Glomerular endothelial cell (primary cell): ENCODE measurements around the gene C1orf141. TPM values are rescaled to one million over a fixed set of nuclear protein-coding genes. Genes with fewer than 3 reads are reported as not detected.
"Not testable (repeated sequence)": the region's sequence is repeated elsewhere in the genome, so short reads cannot be mapped to it uniquely, and the experiment has no call there.

Experiments
- DNase-seq: peaks from one replicate; pipeline ENCODE4 v3.0.0-alpha.2; 2011; ENCODE audit warnings: low read depth, low spot score; ENCODE audit errors: extremely low read depth
- total RNA-seq: library from RNA; depleted of rRNA; stranded (reverse); fragments of >200 nt; gene quantifications from 2 replicates; pipeline ENCODE4 v1.2.3, GENCODE V29; 2015

The C1orf141 gene
- total RNA-seq, 1 donor from 2014 or later = not detected

DNA sequence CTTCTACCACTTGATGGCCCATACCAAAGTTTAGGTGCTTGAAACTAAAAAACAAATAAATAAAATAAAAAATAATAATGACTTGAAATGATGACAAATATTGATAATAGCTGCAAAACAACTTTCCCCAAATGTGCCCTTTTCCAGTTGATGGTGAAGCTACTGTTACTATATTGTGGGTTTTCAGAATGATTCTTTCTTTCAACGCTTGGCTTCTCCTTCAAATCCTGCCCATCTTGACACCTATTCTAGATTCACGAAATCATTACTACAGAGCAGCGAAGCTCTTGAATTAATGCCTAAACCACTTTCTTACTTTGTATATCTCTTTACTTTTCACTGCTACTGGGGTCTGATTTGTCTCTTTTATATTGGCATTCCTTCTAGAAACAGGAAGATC lies 9.2 kb upstream of the C1orf141 start:
- DNase-seq = no peak

DNA sequence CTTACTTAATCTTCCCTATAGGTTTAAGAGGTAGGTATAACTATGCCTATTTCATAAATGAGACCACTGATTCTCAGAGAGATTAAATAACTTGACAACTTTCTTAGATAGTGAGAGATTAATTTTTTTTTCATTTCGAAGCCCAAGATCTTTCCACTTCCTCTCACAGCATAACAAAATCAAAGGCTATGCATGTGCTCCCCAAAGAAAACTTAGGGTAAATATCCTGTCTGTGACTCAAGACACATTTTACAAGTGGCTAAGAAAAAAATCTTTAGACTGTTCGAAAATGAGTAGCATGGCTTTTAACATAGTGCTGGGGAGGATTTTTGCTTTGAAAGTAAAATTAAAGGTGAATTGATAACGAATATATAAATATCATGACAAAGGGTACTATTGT lies 8.2 kb upstream of the C1orf141 start:
- DNase-seq = no peak

DNA sequence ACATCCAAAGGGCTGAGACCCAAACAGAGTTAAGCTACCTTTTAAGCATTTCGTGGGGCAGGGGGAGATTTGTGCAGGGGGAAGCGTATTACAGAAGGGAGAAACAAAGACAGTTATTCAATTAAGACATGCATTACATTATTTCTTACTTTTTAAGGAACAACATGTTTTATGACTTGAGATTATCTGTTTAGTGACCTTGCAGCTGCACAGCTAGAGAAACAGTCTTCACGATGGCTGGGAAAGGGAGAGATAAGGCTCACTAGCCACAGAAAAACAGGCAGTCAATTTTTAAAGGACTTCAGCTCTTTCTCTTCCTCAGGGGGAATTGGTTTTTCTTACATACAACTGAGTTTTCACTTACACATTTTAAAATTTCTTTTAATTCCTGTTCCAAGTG lies 7.1 kb upstream of the C1orf141 start:
- DNase-seq = not testable (repeated sequence)

DNA sequence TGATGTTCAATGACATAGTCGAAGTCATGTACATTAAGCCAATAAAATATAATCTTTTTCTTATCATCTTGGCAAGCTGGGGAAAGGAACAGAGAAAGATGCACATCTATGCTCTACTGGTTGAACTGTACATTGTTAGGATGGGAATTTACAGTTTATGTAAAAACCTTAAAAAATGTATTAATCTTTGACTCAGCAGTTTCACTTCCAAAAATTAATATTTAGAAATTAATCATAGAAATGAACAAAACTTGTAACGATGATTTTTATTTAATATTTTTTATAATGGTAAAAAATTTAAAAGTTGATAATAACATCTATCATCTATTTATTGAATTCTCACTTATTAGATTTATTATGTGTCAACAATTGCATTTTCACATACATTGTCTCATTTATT lies 5.7 kb upstream of the C1orf141 start:
- no peak for DNase-seq

DNA sequence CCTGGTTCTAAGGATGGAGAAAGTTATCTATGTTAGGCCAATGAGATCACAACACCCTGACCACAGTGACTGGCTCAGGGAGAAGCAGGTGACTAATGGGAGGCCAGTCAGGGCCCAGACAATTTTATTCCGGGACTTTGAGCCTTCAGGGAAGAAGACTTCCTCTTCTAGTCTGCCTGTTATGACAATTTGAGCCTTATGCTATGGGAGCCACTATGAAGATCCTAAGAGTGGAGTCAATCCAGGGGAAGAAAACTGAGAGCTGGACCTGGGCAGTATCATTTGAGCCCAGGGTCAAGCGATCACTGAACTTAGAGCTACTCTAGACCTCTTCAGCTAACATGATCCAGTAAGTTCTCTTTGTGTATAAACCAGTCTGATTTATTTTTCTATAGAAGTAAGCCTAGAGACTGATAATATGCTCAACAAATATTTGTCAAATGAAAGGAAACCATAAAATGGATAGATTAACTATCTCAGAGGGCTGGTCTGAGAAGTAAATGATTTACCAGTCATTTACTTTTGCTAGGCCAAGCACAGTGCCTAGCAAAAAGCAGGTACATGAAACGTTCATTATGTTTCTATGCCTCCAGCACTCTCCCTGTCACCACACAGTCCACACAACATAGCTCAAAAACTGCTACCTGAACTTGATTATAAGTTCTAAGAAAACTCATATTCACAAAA lies 4.2 kb upstream of the C1orf141 start:
- DNase-seq = no peak

DNA sequence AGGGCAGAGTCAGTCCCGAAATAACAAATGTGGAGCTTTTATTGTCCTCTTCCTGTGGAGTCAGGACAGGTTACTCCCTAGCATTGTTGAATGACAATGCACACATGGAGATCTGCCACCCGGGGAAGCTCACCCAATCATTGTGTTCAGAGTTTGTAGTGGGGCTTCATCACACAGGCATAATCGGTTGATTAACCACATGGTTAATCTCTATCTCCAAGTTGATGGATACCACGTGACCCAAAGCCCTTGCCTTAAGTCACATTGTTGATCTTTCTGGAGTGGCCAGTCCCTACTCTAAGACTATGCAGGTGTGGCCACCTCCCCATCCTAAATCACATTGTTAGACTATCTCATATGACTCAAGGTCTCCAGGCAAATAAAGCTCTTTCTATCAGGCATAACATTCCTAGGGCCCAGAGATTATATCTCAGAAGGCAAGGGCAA lies 2.6 kb upstream of the C1orf141 start:
- no peak for DNase-seq

DNA sequence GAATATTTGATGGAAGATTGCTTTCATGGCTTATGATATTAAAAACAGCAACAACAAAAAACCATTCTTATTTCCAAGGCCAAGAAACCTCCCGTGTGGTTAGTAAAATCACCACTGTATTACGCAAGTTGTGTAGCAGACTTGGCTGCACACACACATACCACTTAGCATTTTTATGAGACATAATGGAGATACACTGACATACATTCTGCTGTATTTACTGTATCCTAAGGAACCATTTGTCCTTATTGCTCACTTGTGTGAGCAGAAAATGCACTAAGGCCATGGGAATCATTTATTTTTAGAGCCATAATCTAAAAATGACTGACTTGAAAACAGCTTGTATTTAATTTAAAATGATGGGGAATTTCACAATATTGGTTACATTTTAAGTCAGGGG lies 584 bp upstream of the C1orf141 start:
- DNase-seq = no peak

DNA sequence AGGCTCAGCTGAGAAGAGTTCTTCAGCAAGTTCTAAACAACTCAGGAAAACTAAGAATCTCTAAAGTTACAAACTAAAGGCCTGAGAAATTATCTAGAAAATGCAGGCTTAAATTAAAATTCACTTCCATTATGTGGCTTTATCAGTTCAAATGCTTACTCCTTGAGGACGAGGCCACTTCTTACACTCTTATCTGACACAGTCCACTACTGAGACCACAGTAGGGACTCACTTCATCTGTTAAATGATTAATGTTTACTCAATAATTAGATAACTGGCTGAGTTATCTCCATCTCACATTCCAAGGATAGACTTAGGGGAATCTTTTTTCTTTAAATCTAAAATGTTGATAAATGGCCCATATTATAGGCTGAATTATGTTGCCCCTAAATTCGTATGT lies 1.6 kb downstream of the C1orf141 start:
- no peak for DNase-seq

DNA sequence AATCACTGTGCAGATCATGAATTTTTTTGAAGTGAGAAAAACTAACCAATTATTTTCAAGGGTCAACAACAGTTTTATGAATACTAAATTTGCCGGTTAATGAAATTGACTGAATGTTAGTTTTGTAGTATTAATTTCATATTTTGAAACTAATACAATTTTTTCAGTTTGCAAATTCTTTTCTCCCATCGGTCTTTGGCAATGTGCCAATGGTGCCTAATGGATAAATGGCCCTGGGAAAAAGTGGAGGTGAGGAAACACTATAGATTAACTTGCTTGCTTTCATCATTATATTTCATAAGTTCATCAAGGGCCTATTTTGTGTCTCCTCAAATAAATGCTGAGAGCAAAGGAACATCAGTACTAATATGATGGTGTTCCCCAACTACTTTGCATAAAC lies 4.1 kb downstream of the C1orf141 start:
- no peak for DNase-seq

DNA sequence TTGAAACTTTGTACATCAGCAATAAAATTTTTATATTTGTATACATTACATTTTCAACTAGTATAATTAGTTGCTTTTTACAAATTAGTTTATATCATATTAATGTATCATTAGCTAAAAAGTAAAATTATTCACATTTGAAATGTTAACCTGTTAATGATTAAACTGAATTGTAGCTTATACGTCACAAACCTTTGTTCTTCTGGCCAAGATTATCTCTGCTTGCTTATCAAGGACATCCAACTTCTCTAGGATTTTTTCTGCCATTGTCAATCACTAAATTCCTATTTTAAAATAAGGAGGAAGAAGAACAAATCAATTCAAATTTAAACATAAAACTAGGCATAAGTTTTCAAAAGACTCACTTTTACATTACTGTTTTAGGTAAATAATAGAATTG lies 7.8 kb downstream of the C1orf141 start:
- no peak for DNase-seq

DNA sequence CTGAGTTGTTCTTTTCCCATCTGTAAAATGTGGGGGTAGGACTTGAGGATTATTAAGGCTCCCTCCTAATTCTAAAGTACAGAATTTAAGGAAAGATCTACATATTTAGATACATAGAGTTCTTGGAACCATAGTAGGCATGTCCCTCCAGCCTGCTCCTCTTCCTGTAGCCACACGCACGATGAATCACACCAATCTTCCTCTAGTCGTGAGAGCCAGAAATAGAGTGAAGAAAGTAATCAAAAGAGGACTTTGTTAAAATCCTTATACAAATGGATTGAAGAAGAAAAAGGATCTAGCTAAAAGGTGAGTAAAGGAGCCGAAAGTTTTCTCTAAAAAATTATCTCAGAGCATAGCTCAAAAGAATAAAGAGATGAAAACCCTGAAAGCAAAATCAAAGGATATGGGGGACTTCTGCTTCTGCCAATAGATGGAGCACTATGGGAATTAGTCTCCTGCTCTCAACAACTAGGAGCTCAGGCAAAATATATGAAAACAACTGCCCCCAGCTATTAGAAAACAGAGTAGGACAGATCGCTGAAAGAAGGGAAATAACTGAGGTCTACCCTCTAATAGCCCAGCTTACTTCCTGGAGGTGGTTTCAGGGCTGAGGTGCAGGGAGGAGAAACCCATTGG lies 8.5 kb downstream of the C1orf141 start:
- DNase-seq = no peak

DNA sequence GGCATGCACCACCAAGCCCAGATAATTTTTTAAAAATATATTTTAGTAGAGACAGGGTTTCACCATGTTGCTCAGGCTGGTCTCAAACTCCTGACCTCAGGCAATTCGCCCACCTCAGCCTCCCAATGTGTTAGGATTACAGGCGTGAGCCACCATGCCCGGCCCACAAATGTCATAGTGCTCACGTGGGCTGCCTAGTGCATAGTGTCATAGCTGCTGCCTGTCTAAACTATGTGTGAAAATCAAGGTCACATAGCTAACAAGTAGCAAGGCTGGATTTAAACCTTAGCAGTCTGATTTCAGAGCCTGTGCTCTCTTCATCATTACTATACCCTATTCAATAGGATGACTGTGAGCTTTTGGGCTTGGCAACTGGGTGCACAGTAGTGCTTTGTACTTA lies 10.3 kb downstream of the C1orf141 start:
- no peak for DNase-seq

DNA sequence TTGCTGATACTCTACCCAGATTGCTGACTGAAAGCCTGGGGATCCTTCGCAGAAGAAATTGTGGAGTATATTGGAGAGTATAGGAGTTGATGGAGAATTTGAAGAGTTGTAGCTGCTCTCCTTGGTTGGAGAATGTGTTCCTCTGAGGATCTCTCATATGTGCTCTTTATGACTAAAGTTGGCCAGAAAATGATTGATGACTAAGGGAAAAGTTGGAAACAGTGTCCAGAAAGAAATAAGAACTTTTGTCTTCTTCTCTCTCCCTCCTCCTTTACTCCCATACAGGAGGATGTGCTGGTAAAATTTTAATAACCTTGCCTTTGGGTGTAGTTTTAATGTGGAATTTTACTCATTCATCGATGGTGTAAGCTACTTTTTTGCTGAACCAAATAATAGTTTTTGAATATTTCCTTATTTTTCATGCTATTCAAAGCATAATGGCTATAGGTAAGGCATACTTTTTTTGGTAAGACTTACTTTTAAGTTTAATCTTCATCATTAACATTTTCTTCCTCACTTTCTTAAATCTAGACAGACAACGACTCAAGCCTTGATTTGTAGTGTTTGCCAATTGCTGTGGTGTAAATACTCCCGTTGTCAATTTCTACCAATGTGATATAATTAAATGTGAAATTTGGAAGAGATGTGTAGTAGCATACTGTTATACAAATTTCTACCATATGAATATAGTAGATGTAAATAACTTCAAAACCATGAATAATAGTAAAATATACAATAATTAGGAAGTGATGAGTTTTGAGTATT lies 13.7 kb downstream of the C1orf141 start:
- DNase-seq = no peak

DNA sequence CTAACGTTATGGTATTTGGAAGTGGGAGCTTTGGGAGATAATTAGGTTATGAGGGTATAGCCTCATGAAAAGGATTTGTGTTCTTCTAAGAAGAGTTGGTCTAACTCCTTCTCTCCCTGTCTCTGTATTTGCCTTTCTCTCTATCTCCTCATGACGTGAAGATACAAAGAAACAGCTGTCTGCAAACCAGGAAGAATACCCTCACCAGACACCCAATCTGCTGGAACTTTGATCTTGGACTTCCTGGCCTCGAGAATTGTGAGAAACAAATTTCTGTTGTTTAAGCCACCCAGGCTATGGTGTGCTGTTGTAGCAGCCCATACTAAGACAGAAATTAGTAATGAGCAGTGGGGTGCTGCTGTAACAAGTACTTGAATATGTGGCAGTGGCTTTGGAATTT lies 16.1 kb downstream of the C1orf141 start:
- no peak for DNase-seq

DNA sequence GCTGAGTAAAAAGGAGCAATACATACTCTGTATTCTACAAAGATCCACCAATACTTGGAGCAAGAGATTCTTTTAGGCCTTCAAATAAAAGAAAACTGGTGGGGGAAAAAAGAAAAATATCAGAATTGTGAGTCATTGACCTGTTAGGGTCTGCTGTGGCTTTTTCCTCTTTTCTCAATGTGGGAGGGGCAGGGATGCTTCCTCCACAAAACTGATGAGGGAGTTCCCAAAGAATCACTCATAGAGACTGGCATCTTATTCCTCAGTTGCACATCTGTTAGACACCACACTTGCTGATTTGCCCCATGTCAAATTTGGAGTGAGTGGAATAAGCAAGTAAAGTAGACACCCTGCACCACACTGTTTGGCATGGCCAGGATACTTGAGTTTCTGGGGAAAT lies 16.6 kb downstream of the C1orf141 start:
- no peak for DNase-seq

DNA sequence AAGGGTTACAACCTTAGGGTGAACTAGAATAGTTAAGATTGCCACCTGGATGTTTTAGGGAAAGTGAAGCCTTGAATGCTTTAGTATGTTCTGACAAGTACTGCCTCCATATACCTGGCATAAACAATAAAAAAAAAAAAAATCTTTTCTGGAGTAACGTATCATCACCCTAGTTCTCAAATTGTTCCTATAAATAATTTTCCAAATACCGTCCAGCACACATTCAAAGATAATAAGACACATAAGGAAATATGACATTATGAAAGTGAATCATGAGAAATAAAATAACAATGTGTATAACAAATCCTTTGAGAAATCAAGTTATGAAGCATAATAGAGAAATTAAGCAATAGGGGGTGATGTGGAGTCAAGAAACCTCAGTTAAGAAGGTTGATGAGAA lies 20.6 kb downstream of the C1orf141 start:
- DNase-seq = no peak

DNA sequence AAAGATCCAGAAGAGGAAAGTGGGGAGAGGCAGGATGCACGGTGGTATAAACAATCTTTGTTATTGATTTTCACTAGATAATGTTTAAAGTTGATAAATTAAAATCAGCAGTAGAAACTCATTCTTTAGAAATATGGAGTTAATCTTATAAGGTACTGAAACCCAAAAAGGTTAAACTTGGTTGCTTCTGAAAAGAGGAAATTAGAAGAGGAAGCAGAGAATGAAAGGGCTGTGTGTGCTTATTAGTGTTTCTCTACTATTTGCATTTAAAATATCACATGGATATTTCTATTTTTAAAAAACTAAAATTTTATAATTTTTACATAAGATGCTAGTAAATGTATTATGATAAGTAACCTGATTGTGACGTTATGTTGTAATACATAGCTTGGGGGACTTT lies 24.4 kb downstream of the C1orf141 start:
- no peak for DNase-seq

DNA sequence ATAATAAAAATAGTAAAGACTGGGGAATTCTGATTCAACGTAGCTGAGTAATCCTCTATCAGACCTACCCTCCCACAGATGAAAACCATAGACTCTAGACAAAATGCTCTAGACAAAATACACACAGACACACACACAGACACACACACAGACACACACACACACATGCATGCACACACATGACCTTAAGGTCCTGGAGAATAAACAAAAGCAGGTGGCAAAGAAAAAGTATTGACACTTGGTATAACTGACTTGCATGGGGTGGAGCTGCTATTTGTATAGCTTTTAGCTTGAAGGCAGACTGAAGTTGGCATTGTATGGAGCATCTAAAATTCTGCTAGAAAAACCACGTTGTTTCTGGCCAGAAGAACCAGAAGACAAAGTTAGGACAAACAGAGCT lies 29.3 kb downstream of the C1orf141 start:
- DNase-seq = no peak

DNA sequence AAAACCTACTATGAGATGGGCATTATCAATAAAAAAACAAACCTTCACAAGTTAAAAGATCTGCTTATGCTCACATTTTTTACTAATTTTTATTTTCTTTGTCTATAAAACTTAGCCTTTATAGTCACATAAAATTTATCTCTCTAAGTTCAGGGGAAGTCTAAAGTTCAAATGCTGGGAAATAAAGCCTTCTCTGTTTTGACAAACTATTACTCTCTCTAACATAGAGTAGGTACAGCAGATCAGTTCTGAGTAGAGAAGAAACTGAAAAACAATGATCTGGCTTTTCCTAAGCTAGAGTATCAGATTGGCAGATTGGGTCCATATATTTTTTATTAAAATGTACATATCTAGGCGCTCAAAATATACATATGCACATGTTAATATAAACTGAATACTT lies 31.2 kb downstream of the C1orf141 start:
- DNase-seq = no peak

DNA sequence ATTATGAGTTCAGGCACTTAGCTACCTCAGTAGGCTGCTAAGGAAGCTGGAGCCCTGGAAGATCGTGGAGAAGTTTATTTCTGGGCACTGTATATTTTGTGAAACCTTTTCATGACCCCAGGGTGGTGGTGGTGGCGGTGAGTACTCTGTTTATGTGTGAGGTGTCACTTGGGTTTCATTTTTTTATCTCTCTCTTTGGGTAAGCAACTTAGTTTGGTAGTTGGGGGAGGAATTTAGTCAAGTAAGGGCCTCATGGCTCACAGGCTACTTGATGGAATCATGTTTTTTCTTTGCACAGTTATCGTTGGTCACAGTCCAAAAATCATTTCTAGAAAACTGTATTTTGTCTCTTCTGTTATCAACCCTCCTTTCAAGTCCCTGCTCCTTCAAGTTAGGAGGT lies 33.9 kb downstream of the C1orf141 start:
- no peak for DNase-seq

DNA sequence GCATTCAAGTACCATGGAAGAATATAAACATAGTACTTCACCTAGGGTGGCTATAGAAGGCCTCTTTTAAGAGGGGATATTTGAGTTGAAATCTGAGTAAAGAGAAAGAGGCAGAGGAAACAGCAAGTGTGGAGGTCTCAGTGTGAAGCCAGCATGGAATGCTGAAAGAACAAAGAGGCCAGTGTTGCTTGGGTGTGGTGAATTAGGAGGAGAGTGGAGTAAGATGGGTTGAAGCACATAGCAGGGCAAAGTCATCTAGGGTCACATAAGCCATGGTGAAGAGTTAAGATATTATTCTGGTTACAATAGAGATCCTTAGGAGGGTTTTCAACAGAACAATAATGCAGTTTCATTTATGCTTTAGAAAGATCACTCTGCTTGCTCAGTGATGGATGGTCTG lies 37.5 kb downstream of the C1orf141 start:
- no peak for DNase-seq

DNA sequence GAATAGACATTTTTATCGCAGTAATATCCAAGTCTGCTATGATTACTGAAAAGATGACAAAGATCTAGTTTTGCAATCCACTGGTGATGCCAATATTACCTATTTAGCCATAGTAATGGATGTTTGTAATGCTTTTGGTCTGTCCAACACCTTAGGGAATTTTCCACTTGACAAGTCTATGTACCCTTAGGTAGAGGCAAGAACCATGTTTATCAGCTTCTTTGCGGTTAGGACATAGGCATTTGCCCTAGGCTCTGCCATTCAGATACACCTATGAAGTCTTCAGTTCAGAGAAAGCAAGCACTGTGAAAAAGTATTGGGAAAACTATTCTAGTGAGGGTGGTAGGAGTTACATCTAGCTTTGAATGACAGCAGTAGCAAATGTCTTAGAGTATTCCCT lies 40.6 kb downstream of the C1orf141 start:
- DNase-seq = no peak
